ENCODE measurements around the gene CD58. TPM values are rescaled to one million over a fixed set of nuclear protein-coding genes. Genes with fewer than 3 reads are reported as not detected.
A peak's percentile ranks its signal among the peaks of the same experiment; 100 is the strongest.

CD58 gene
- total and polyA plus RNA-seq, 9 of the 15 experiments (the other 6 are each of a cell fraction or from before 2014, with no cell fraction given) = 18.1 to 113 (median 37.4) TPM

DNA sequence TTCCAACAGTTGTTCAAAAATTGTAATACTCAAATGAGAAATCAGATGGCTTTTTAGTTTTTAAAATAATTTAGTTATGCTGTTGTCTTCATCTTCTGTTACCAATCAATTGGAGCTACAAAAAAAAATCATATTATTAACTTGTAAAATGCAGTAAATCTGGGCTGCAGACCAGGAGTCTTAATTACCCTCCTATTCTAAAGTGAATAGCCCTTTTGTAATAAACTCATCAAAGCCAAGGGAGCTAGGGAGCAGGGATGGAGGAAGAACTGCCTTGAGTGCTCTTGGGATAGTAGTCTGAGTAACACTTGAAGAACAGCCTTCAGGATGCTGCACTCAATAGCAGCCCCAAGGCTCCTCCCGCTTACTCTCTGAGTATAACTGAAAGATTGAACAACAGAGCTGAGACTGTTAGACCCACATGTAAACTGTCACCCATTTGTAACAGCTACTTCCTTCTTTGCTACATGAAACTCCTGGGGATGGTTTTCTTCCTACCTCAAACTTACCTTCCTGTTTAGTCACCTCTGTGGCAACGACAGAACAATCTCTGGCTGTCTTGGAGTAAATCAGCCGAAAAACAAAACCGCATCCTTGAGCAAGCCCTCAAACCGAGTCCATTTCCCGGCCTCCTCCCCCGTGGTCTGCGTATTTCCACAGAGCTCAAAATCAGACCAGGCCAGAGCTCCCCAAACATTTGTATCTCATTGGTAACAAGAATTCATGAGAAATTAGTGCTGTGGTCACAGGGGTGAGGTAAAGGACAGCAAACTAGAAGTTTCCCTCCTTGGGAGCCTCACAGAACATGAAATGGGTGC lies 55.9 kb downstream of the CD58 start:
- Histone ChIP-seq H3K27ac (ENCODE audit: extremely low read depth, low read depth, low read length) (peak overlapping the region; percentile 37; the same call in 1 of the 3 replicates), H3K4me2 (ENCODE audit: insufficient read depth, low read length) (no peak overlapping the region), H4K20me1 (replicated peaks; ENCODE audit: control insufficient read depth, insufficient read depth, low read length) (no peaks in the 10 kb centered on the region), H3K9ac (ENCODE audit: insufficient read depth in 1 of 2, low read depth in 2 of 2, low read length in 2 of 2) (peak overlapping the region in 1 of 2 experiments; percentile 63; a peak in 1 of 4 replicates), H3K36me3 (ENCODE audit: control insufficient read depth, insufficient read depth, low read length) (peaks cover 14% of the 10 kb centered on the region; the same call in 2 of the 3 replicates), H3K4me1 (replicated peaks in 1 of 2; ENCODE audit: control insufficient read depth in 2 of 2, insufficient read depth in 2 of 2, low read length in 2 of 2) (peaks cover 4 to 8% of the 10 kb centered on the region in 2 experiments; a peak in 4 of 5 replicates), H2AFZ (ENCODE audit: low read depth, low read length) (0 out of 2 replicates have a peak overlapping the region, but pooled peaks have one; percentile 9), H3K79me2 (ENCODE audit: control insufficient read depth, insufficient read depth, low read length) (no peaks in the 10 kb centered on the region), H3K9me1 (ENCODE audit: control insufficient read depth, insufficient read depth, low read length) (no peaks in the 10 kb centered on the region), H3K27me3 (ENCODE audit: control insufficient read depth in 2 of 2, insufficient read depth in 2 of 2, low read length in 2 of 2) (no peaks in the 10 kb centered on the region), H3K9me3 (replicated peaks; ENCODE audit: control insufficient read depth, insufficient read depth, low read depth, low read length) (no peaks in the 10 kb centered on the region), H3K4me3 (no peak overlapping the region)
- intact Hi-C loops (cut with micrococcal nuclease) (no loop called here), in situ Hi-C loops (cut with MboI) (no loop called here)
- no TSS peak for BruUV-seq (replicated peaks)
- FAIRE-seq (no peak), DNase-seq (ENCODE audit: extremely low read depth in 1 of 4, low spot score in 3 of 4) (no peak), ATAC-seq (peak; percentile 60)
- ChIA-PET CTCF (ENCODE audit: low intra/inter-chr PET ratio) (no interaction called here), POLR2A (interaction anchor here (0.7 to 3.4 kb wide), 6 partner anchors 9 to 152 kb away, joined by 3 to 14 read pairs (median 4); partner anchors contain the start of gene IGSF3)
- peak; percentile 62 for TF ChIP-seq CEBPB (tag; IDR thresholded peaks at IDR 0.05)
- TF ChIP-seq, protein P1, sequence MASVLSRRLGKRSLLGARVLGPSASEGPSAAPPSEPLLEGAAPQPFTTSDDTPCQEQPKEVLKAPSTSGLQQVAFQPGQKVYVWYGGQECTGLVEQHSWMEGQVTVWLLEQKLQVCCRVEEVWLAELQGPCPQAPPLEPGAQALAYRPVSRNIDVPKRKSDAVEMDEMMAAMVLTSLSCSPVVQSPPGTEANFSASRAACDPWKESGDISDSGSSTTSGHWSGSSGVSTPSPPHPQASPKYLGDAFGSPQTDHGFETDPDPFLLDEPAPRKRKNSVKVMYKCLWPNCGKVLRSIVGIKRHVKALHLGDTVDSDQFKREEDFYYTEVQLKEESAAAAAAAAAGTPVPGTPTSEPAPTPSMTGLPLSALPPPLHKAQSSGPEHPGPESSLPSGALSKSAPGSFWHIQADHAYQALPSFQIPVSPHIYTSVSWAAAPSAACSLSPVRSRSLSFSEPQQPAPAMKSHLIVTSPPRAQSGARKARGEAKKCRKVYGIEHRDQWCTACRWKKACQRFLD (CRISPR knock-in tag; IDR thresholded peaks at IDR 0.05) = 0 out of 2 replicates have a peak, but pooled peaks have one; percentile 50
- TF ChIP-seq GABPA (tag; conservative IDR thresholded peaks at IDR 0.05; ENCODE audit: low read depth) = peak; percentile 20; the same call in 1 of the 2 replicates
- TF ChIP-seq E2F3 (CRISPR knock-in tag; IDR thresholded peaks at IDR 0.05) = 0 out of 2 replicates have a peak, but pooled peaks have one; percentile 14
- no peak for TF ChIP-seq RBM25 (IDR thresholded peaks at IDR 0.05; ENCODE audit: low read depth, low read length, severe bottlenecking)
- TF ChIP-seq ZNF175 (CRISPR knock-in tag; IDR thresholded peaks at IDR 0.05; ENCODE audit: low read depth) = peak; percentile 42; the same call in 1 of the 2 replicates
- no peak for TF ChIP-seq CEBPG (CRISPR knock-in tag; IDR thresholded peaks at IDR 0.05)
- peak in 1 of 2 experiments; percentile 65; a peak in 3 of 4 replicates for TF ChIP-seq CEBPG (tag; conservative IDR thresholded peaks at IDR 0.05 in 1 of 2, IDR thresholded peaks at IDR 0.05 in 1 of 2)
- TF ChIP-seq CTBP1 (IDR thresholded peaks at IDR 0.05; ENCODE audit: borderline replicate concordance) = 0 out of 2 replicates have a peak, but pooled peaks have one; percentile 13
- 0 out of 2 replicates have a peak, but pooled peaks have one; percentile 65 for TF ChIP-seq ZNF589 (CRISPR knock-in tag; IDR thresholded peaks at IDR 0.05; ENCODE audit: low read depth)
- 0 out of 2 replicates have a peak, but pooled peaks have one; percentile 31 for TF ChIP-seq ZFX (CRISPR knock-in tag; IDR thresholded peaks at IDR 0.05)
- TF ChIP-seq ZEB2 (IDR thresholded peaks at IDR 0.05) = 0 out of 2 replicates have a peak, but pooled peaks have one; percentile 33
- TF ChIP-seq RBM14 (IDR thresholded peaks at IDR 0.05; ENCODE audit: borderline replicate concordance, insufficient read depth, low read depth, low read length) = no peak
- TF ChIP-seq, protein P2, sequence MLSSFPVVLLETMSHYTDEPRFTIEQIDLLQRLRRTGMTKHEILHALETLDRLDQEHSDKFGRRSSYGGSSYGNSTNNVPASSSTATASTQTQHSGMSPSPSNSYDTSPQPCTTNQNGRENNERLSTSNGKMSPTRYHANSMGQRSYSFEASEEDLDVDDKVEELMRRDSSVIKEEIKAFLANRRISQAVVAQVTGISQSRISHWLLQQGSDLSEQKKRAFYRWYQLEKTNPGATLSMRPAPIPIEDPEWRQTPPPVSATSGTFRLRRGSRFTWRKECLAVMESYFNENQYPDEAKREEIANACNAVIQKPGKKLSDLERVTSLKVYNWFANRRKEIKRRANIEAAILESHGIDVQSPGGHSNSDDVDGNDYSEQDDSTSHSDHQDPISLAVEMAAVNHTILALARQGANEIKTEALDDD (IDR thresholded peaks at IDR 0.05) = peak; percentile 84
- TF ChIP-seq MAZ (CRISPR knock-in tag; conservative IDR thresholded peaks at IDR 0.05 in 1 of 2, IDR thresholded peaks at IDR 0.05 in 1 of 2) = peak in 1 of 2 experiments; percentile 19; a peak in 1 of 4 replicates
- TF ChIP-seq SREBF1 (IDR thresholded peaks at IDR 0.05; ENCODE audit: borderline replicate concordance, low read depth, low read length) = no peak
- WGBS (ENCODE audit: insufficient coverage, low coverage, missing lambda C conversion rate) = 43% methylated on average over 8 of the region's 8 CpGs
